Breast epithelium (tissue), 3 donors: ENCODE data around the gene SLC9A2.

Experiments
- CTCF ChIP-seq, 3 donors: fragments of 450-650 bp; IDR thresholded peaks; one replicate each; pipeline ENCODE4 v1.5.1; 2016 to 2017; ENCODE audit warnings: antibody characterized with exemption in 3 of 3, mild to moderate bottlenecking in 3 of 3, moderate library complexity in 3 of 3
- POLR2A ChIP-seq: fragments of 450-650 bp; IDR thresholded peaks from one replicate; pipeline ENCODE4 v1.6.1; 2016; ENCODE audit warnings: antibody characterized with exemption, mild to moderate bottlenecking, moderate library complexity
- POLR2AphosphoS5 ChIP-seq, 3 donors: sonication (generic); formaldehyde crosslinking; IDR thresholded peaks; one replicate each; pipeline ENCODE4 v1.6.1; 2017; ENCODE audit warnings: antibody characterized with exemption in 3 of 3

- TF ChIP-seq CTCF (IDR thresholded peaks at IDR 0.05), result no peak
- no peak for TF ChIP-seq POLR2A
- no peak for TF ChIP-seq POLR2AphosphoS5 (IDR thresholded peaks at IDR 0.05)
Observed at GRCh38 chr2:102690012-102690411, 70.7 kb downstream of the SLC9A2 start.
